ENCODE measurements around the gene IDI2.

IDI2 gene

DNA sequence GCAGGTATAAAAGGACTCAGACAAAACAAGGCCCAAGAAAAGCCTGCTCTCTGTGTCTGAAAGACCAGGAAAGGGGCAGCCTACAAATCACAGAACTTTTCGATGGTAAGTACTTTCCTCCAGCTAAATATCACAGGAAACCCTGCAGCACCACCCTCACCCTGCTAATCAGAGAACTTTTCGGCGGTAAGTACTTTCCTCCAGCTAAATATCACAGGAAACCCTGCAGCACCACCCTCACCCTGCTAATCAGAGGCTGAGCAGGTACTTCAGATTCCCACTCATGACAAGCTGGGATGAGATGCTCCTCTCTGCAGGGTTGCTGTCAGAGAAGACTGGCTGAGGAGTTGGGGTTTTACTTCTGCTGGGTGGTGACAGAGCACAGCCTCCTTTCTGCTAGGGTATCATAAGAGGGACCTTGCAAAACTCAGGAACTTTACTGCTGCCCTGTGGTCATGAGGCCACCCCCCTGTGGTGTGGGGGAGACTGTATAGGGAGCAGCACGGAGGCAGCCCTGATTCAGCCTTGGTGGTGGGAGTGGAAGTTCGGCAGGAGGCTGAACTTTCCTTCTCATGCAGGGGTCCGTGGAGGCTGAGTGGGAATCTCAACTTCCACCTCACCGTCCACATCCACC lies 37.7 kb upstream of the IDI2 start:
- no peak overlapping the region for H3K4me3 ChIP-seq (ENCODE audit: low read depth, low read length)
- DNase-seq (ENCODE audit: low read depth) = no peak
- TF ChIP-seq, protein P1, sequence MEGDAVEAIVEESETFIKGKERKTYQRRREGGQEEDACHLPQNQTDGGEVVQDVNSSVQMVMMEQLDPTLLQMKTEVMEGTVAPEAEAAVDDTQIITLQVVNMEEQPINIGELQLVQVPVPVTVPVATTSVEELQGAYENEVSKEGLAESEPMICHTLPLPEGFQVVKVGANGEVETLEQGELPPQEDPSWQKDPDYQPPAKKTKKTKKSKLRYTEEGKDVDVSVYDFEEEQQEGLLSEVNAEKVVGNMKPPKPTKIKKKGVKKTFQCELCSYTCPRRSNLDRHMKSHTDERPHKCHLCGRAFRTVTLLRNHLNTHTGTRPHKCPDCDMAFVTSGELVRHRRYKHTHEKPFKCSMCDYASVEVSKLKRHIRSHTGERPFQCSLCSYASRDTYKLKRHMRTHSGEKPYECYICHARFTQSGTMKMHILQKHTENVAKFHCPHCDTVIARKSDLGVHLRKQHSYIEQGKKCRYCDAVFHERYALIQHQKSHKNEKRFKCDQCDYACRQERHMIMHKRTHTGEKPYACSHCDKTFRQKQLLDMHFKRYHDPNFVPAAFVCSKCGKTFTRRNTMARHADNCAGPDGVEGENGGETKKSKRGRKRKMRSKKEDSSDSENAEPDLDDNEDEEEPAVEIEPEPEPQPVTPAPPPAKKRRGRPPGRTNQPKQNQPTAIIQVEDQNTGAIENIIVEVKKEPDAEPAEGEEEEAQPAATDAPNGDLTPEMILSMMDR (conservative IDR thresholded peaks at IDR 0.05; ENCODE audit: low read depth, low read length) = no peak

DNA sequence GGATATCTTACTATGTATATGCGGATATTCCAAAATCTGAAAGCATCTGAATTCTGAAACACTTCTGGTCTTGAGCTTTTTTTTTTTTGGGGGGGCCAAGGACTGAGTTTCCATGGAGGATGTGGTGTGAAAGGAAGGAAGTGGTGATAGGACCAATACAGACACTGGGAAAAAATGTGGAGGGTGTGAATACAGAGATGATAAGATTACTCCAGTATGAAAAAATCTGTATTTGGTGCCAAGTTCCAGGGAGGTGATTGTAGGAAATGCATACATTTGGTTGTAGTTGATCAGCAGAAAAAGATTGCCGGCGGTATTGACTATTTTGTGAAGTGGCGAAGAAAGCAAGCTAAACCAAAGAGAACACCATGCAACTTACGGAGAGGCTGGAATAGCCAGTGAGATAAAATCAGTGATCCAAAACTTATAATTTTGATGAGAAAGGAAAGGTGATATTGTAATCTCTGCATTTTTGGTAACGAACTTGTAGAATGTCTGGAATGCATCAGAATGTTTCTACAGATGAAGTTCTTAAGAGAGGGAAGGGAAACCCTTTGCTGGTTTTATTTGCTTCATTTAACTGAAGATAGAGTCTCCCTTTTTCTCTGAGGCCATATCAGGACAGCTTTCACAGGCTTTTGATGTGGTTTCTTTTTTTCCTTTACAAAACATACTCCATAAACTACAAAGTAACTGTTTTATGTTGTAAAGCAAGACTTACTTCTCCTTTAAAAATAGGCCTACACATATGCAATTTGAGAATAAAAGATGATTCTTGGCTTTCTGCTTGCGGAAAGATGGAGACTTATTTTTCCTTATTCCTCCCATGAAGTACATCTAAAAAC lies 36.5 kb upstream of the IDI2 start:
- TF ChIP-seq, protein P1 (conservative IDR thresholded peaks at IDR 0.05; ENCODE audit: low read depth, low read length) = no peak
- no peak overlapping the region for H3K4me3 ChIP-seq (ENCODE audit: low read depth, low read length)
- DNase-seq (ENCODE audit: low read depth) = peak; percentile 63

DNA sequence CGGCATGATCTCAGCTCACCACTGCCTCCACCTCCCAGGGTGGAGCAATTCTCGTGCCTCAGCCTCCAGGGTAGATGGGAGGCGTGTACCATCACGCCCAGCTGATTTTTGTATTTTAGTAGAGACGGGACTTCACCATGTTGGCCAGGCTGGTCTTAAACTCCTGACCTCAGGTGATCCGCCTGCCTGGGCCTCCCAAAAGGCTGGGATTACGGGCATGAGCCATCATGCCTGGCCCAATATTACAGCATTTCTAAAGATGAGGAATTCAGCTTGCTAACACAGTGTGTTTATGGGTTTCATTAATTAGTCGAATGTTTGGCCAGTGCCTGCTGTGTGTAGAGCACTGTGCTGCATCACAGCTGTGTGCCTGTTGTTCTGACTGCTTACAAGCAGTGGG lies 34.2 kb upstream of the IDI2 start:
- TF ChIP-seq, protein P1 (conservative IDR thresholded peaks at IDR 0.05; ENCODE audit: low read depth, low read length) = no peak
- DNase-seq (ENCODE audit: low read depth) = no peak
- H3K4me3 ChIP-seq (ENCODE audit: low read depth, low read length) = no peak overlapping the region

DNA sequence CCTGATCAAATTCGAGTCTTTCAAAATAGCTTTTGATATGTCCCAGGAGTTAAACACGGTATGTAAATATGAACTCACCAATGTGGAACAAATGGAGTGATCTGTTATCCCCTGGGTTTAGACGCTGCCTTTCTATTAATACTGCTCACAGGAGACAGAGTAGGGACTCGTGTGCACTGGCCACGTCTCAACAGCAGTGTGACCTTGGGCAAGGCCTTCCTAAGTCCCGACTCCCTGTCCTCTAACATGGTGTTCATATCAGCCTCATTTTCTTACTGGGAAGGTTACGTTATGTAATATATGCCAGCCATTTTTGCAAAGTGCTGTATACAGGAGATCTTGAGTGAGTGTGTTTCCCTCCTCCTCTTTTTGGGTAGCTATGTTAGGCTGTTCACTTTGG lies 32.4 kb upstream of the IDI2 start:
- no peak overlapping the region for H3K4me3 ChIP-seq (ENCODE audit: low read depth, low read length)
- TF ChIP-seq, protein P1 (conservative IDR thresholded peaks at IDR 0.05; ENCODE audit: low read depth, low read length) = no peak
- DNase-seq (ENCODE audit: low read depth) = no peak

DNA sequence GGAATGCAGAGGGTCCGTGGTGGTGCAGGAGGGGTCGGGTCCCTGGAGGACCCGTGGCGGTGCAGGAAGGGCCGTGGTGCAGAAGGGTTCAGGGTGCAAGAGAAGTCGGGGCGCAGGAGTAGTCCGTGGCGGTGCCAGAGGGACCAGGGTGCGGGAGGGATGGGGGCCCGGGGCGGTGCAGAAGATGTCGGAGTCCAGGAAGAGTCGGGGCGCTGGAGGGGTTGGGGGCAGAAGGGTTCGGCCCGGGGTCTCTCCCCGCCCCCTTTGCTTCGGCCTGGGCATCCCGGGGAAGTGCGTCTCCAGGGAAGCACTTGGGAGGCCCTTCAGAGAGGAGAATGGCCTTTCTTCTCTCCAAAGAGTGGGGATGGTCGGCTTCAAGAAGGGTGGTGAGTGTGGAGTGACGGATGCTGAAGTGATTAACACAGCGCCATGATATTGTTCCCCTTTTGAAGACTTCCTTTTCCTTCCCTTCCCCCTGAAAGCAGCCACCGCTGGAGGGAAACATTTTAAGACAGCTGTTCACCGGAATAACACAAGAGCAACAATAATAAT lies 31.5 kb upstream of the IDI2 start:
- DNase-seq (ENCODE audit: low read depth) = peak; percentile 30
- TF ChIP-seq, protein P1 (conservative IDR thresholded peaks at IDR 0.05; ENCODE audit: low read depth, low read length) = no peak
- H3K4me3 ChIP-seq (ENCODE audit: low read depth, low read length) = peak overlapping the region; percentile 93

DNA sequence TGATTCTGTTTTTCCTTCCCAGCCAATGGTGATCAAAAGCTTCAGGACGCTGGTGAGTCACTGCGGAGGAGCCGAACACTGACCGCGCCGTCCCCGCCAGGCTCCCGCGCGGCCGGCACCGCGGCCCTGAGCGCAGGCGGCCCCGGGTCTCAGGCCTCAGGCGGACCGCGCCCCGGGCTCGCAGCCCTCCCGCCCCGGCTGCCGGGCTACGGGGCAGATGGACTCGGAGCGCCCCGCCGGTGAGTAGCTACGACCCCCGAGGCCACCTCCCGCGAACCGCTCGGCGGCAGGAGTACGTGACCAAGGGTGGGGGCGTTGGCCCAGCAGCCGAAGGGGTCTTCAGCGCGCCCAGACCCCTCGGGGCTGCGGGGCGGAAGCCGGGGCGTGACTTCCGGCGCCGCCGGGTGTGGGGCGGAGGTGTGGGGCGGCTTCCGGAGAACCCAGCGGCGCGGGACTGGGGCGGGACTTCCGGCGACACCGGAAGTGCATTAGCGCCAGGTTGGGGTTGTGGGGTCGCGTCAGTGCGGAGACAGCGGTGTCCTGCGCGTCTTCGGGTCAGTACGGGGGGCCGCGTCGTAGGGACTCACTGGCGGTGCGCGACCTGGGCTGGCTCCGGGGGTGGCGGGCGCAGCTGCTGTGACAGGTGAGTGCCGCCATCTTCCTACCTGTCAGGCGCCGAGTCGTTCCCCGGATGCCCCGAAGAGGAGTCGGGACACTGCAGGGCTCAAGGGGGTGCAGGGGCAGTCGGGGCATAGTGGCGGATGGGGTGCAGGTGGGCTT lies 30.9 kb upstream of the IDI2 start, which contains the start of gene WDR37:
Gene WDR37, plus strand, starts transcription at position 60 of the 780 bp plus-strand sequence. CDS start 15,771 bp downstream, outside the sequence.
- H3K4me3 ChIP-seq (ENCODE audit: low read depth, low read length) = peak within 1 kb of the TSS; percentile 93
- DNase-seq (ENCODE audit: low read depth) = peak; percentile 93

More for the DNA sequence above, 30.9 kb upstream of the IDI2 start, which contains the start of gene WDR37:
- TF ChIP-seq, protein P1 (conservative IDR thresholded peaks at IDR 0.05; ENCODE audit: low read depth, low read length) = no peak
